ENCODE data around the gene LAMB2. TPM values are rescaled to one million over a fixed set of nuclear protein-coding genes. Genes with fewer than 3 reads are reported as not detected.

LAMB2 gene
- total RNA-seq, 2 donors from 2014 or later, result 83.6 to 97.8 TPM

- H3K27ac Mint-ChIP-seq, result no peak overlapping the region
- no peaks in the 10 kb centered on the region for H3K27me3 ChIP-seq (ENCODE audit: control insufficient read depth, insufficient read depth, low read length, poor library complexity, severe bottlenecking)
- no peaks in the 10 kb centered on the region for H3K9me3 ChIP-seq (ENCODE audit: control insufficient read depth, low read length)
- peaks cover 6% of the 10 kb centered on the region for H3K9me3 Mint-ChIP-seq
- TF ChIP-seq CTCF (conservative IDR thresholded peaks at IDR 0.05), result no peak
- no peak overlapping the region for H3K9ac ChIP-seq (ENCODE audit: extremely low read depth, low read length, poor library complexity, severe bottlenecking)
- no peaks in the 10 kb centered on the region for H3K36me3 ChIP-seq (ENCODE audit: control insufficient read depth, insufficient read depth, low read length)
- peaks cover 15% of the 10 kb centered on the region for H3K27me3 Mint-ChIP-seq (ENCODE audit: insufficient read depth)
- H3K4me3 Mint-ChIP-seq, result no peak overlapping the region
- DNase-seq, result no peak
- H3K4me1 ChIP-seq (ENCODE audit: control insufficient read depth, insufficient read depth, low read length), result no peaks in the 10 kb centered on the region
- no peaks in the 10 kb centered on the region for H3K4me1 Mint-ChIP-seq
- H3K27ac ChIP-seq (ENCODE audit: low read depth, low read length), result no peak overlapping the region
- WGBS, 2 experiments (ENCODE audit: insufficient coverage in 1 of 2, insufficient read length in 1 of 2), result 80 to 87% methylated on average over 2 to 5 of the region's 5 CpGs
- no peaks in the 10 kb centered on the region for H3K36me3 Mint-ChIP-seq (ENCODE audit: low read depth)
- no peak overlapping the region for H3K4me3 ChIP-seq (ENCODE audit: low read length)
These were observed 15.3 kb upstream of the LAMB2 start for GRCh38 chr3:49148159-49148558.

GRCh38 chr3:49140080-49140479 is 7.2 kb upstream of the LAMB2 start:
- Mint-ChIP-seq H3K4me1 (no peaks in the 10 kb centered on the region), H3K9me3 (peaks cover 38% of the 10 kb centered on the region), H3K4me3 (no peak overlapping the region), H3K27me3 (ENCODE audit: insufficient read depth) (peaks cover 32% of the 10 kb centered on the region), H3K27ac (no peak overlapping the region), H3K36me3 (ENCODE audit: low read depth) (no peaks in the 10 kb centered on the region)
- 76% methylated on average over 3 of the region's 3 CpGs; no CpG with 5 or more reads in 1 of the 2 experiments for WGBS, 2 experiments (ENCODE audit: insufficient coverage in 1 of 2, insufficient read length in 1 of 2)
- Histone ChIP-seq H3K27me3 (ENCODE audit: control insufficient read depth, insufficient read depth, low read length, poor library complexity, severe bottlenecking) (no peaks in the 10 kb centered on the region), H3K36me3 (ENCODE audit: control insufficient read depth, insufficient read depth, low read length) (no peaks in the 10 kb centered on the region), H3K4me3 (ENCODE audit: low read length) (no peak overlapping the region), H3K4me1 (ENCODE audit: control insufficient read depth, insufficient read depth, low read length) (no peaks in the 10 kb centered on the region), H3K9me3 (ENCODE audit: control insufficient read depth, low read length) (peaks cover 19% of the 10 kb centered on the region), H3K9ac (ENCODE audit: extremely low read depth, low read length, poor library complexity, severe bottlenecking) (no peak overlapping the region), H3K27ac (ENCODE audit: low read depth, low read length) (peak overlapping the region; percentile 29)
- no peak for DNase-seq
- no peak for TF ChIP-seq CTCF (conservative IDR thresholded peaks at IDR 0.05)

GRCh38 chr3:49135499-49135898 is 2.6 kb upstream of the LAMB2 start:
- Histone ChIP-seq H3K4me1 (ENCODE audit: control insufficient read depth, insufficient read depth, low read length) (peaks cover 5% of the 10 kb centered on the region), H3K4me3 (ENCODE audit: low read length) (no peak overlapping the region), H3K9me3 (ENCODE audit: control insufficient read depth, low read length) (peaks cover 2% of the 10 kb centered on the region), H3K27ac (ENCODE audit: low read depth, low read length) (no peak overlapping the region), H3K9ac (ENCODE audit: extremely low read depth, low read length, poor library complexity, severe bottlenecking) (no peak overlapping the region), H3K27me3 (ENCODE audit: control insufficient read depth, insufficient read depth, low read length, poor library complexity, severe bottlenecking) (no peaks in the 10 kb centered on the region), H3K36me3 (ENCODE audit: control insufficient read depth, insufficient read depth, low read length) (no peaks in the 10 kb centered on the region)
- 87 to 91% methylated on average over 2 to 4 of the region's 4 CpGs for WGBS, 2 experiments (ENCODE audit: insufficient coverage in 1 of 2, insufficient read length in 1 of 2)
- H3K36me3 Mint-ChIP-seq (ENCODE audit: low read depth), result no peaks in the 10 kb centered on the region
- H3K27me3 Mint-ChIP-seq (ENCODE audit: insufficient read depth), result peaks cover 18% of the 10 kb centered on the region
- H3K4me3 Mint-ChIP-seq, result no peak overlapping the region
- H3K4me1 Mint-ChIP-seq, result no peaks in the 10 kb centered on the region
- H3K27ac Mint-ChIP-seq, result no peak overlapping the region
- no peak for TF ChIP-seq CTCF (conservative IDR thresholded peaks at IDR 0.05)
- H3K9me3 Mint-ChIP-seq, result peaks cover 6% of the 10 kb centered on the region
- DNase-seq, result no peak

All from endodermal cell (in vitro differentiated cells).